Spleen (tissue), 11 donors: ENCODE results near the gene PRND. TPM values are rescaled to one million over a fixed set of nuclear protein-coding genes. Genes with fewer than 3 reads are reported as not detected.
"Not testable (repeated sequence)": the region's sequence is repeated elsewhere in the genome, so short reads cannot be mapped to it uniquely, and the experiment has no call there.

Experiments used
- DNase-seq: peaks from one replicate; pipeline ENCODE4 v3.0.0-alpha.2; 2020
- H3K27ac ChIP-seq, 8 donors: fragments of 200-600 bp; sonication (generic) in 7 of 8; 1 replicate in 4 of 8; 2 replicates in 4 of 8; pipeline versions ENCODE4 v1.5.0 to v1.8.0; 2016 to 2021; ENCODE audit warnings: inconsistent platforms in 4 of 8, mild to moderate bottlenecking in 4 of 8, moderate library complexity in 1 of 8
- H3K27me3 ChIP-seq, 7 donors: fragments of 200-600 bp; sonication (generic) in 6 of 7; replicated peaks in 1 of 7; 1 replicate in 4 of 7; 2 replicates in 3 of 7; pipeline versions ENCODE4 v1.5.0 to v1.8.0; 2016 to 2021; ENCODE audit warnings: inconsistent platforms in 3 of 7, mild to moderate bottlenecking in 1 of 7
- H3K36me3 ChIP-seq, 6 donors: fragments of 200-600 bp; sonication (generic) in 5 of 6; 1 replicate in 4 of 6; 2 replicates in 2 of 6; pipeline versions ENCODE4 v1.5.0 to v1.8.0; 2016 to 2021; ENCODE audit warnings: inconsistent platforms in 2 of 6
- H3K4me1 ChIP-seq, 6 donors: fragments of 200-600 bp; sonication (generic) in 5 of 6; 1 replicate in 3 of 6; 2 replicates in 3 of 6; pipeline versions ENCODE4 v1.5.0 to v1.8.0; 2016 to 2021; ENCODE audit warnings: inconsistent platforms in 3 of 6
- H3K4me3 ChIP-seq, 8 donors: fragments of 200-600 bp; sonication (generic) in 7 of 8; 1 replicate in 4 of 8; 2 replicates in 4 of 8; pipeline versions ENCODE4 v1.5.0 to v1.8.0; 2016 to 2021; ENCODE audit warnings: inconsistent platforms in 4 of 8, mild to moderate bottlenecking in 4 of 8, moderate library complexity in 2 of 8
- H3K9me3 ChIP-seq, 8 donors: fragments of 200-600 bp; sonication (generic) in 7 of 8; 1 replicate in 4 of 8; 2 replicates in 4 of 8; pipeline versions ENCODE4 v1.5.0 to v1.8.0; 2016 to 2021; ENCODE audit warnings: inconsistent platforms in 4 of 8
- POLR2A ChIP-seq, 3 donors: fragments of 450-650 bp; IDR thresholded peaks; one replicate each; pipeline ENCODE4 v1.5.1; 2017; ENCODE audit warnings: antibody characterized with exemption in 3 of 3, mild to moderate bottlenecking in 1 of 3
- POLR2AphosphoS5 ChIP-seq, 3 donors: sonication (generic); formaldehyde crosslinking; IDR thresholded peaks; one replicate each; pipeline ENCODE4 v1.5.1; 2017; ENCODE audit warnings: antibody characterized with exemption in 3 of 3
- WGBS, 5 donors: extraction: QIAGEN DNeasy Blood & Tissue Kit in 3 of 5; methylation state at CpG; one replicate each; pipeline versions ENCODE4 v1.1.5 to v1.1.7; 2013 to 2018; 5-methylcytosine and 5-hydroxymethylcytosine counted together
- intact Hi-C: fragments of 100-400 bp; cut with DNase I; formaldehyde crosslinking; loops from one replicate; pipeline ENCODE4 v1.15.0; 2023; ENCODE audit warnings: low total_unique reads
- polyA plus RNA-seq, 3 donors: library from polyadenylated mRNA; stranded (reverse); fragments of 200-250 nt; gene quantifications; one replicate each; pipeline ENCODE4 v1.2.1, GENCODE V29; 2013
- total RNA-seq, 7 donors: library from RNA; depleted of rRNA in 3 of 7; stranded (reverse); fragments of >200 nt in 3 of 7; fragmentation: NEBNext Ultra II Directional in 4 of 7; extraction: Animal tissue kit (Norgen Biotek cat#: 25700) in 4 of 7; gene quantifications; one replicate each; pipeline versions ENCODE4 v1.1.0 to v1.2.1, GENCODE V29; 2016 to 2021
- TF ChIP-seq, protein P1 (sequence below), 11 experiments: fragments of 200-600 bp in 7 of 11; fragments of 450-650 bp in 4 of 11; sonication (generic) in 4 of 11; IDR thresholded peaks in 8 of 11; conservative IDR thresholded peaks in 3 of 11; 1 replicate in 7 of 11; 2 replicates in 4 of 11; pipeline versions ENCODE4 v1.4.0 to v1.8.0; 2016 to 2021; ENCODE audit warnings: antibody characterized with exemption in 11 of 11, inconsistent platforms in 4 of 11, mild to moderate bottlenecking in 1 of 11
- donor health status: healthy with polysubstance abuse.
- donor health status: DM: no; HTN: no; CAD: no; lungs with moderate emphysema.
- donor health status: DM: no; HTN: no; CAD: no.
- donor health status: Bipolar disorder and iron deficiency.
- donor health status: healthy.
- donor health status: DM: no; HTN: no; CAD: no.
- donor health status: DM: yes; HTN: yes; CAD: no.

Gene PRND
- total and polyA plus RNA-seq, 10 donors, result 0.03 TPM; not detected in 9

DNA sequence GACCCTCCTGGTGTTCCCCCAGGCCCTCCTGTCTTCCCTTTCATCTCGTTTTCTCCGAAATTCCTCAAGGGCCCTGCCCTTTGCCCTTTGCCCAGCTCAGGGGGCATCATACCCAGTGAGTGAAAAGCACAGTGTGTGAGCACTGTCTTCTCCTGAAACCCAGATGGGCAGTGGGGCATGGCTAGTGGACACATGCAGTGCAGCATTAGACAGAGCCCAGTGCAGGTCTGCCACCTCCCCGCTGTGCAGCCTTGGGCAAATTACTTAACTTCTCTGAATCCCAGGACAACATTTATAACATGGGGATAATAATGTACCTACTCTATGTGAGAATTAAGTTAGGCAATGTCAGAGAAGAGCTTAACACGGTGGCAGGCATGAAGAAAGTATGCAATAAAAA lies 1.3 kb downstream of the PRND start:
- 66 to 83% (median 76%) methylated on average over 4 of the region's 4 CpGs for WGBS, 5 donors
- H3K4me3 ChIP-seq, result no peak overlapping the region
- intact Hi-C loops, result no loop called here
- H3K36me3 ChIP-seq, result no peaks in the 10 kb centered on the region
- TF ChIP-seq POLR2AphosphoS5 (IDR thresholded peaks at IDR 0.05), result no peak
- TF ChIP-seq POLR2A (IDR thresholded peaks at IDR 0.05), result no peak
- TF ChIP-seq, protein P1, sequence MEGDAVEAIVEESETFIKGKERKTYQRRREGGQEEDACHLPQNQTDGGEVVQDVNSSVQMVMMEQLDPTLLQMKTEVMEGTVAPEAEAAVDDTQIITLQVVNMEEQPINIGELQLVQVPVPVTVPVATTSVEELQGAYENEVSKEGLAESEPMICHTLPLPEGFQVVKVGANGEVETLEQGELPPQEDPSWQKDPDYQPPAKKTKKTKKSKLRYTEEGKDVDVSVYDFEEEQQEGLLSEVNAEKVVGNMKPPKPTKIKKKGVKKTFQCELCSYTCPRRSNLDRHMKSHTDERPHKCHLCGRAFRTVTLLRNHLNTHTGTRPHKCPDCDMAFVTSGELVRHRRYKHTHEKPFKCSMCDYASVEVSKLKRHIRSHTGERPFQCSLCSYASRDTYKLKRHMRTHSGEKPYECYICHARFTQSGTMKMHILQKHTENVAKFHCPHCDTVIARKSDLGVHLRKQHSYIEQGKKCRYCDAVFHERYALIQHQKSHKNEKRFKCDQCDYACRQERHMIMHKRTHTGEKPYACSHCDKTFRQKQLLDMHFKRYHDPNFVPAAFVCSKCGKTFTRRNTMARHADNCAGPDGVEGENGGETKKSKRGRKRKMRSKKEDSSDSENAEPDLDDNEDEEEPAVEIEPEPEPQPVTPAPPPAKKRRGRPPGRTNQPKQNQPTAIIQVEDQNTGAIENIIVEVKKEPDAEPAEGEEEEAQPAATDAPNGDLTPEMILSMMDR (IDR thresholded peaks at IDR 0.05 in 8 of 11, conservative IDR thresholded peaks at IDR 0.05 in 3 of 11), result no peak
- no peak overlapping the region for H3K27ac ChIP-seq
- no peak for DNase-seq
- H3K9me3 ChIP-seq, result peaks cover 0 to 3% (median 0%) of the 10 kb centered on the region in 8 donors
- no peaks in the 10 kb centered on the region for H3K27me3 ChIP-seq
- H3K4me1 ChIP-seq, result peaks cover 6 to 39% (median 35%) of the 10 kb centered on the region in 6 donors

- intact Hi-C loops, DNase-seq, H3K36me3 ChIP-seq, H3K27me3 ChIP-seq, H3K4me3 ChIP-seq, H3K27ac ChIP-seq, H3K9me3 ChIP-seq: not testable (repeated sequence)
- H3K4me1 ChIP-seq, result peaks cover 6 to 39% (median 35%) of the 10 kb centered on the region in 6 donors
- 79 to 91% (median 88%) methylated on average over 4 of the region's 4 CpGs for whole genome bisulfite sequencing, 5 donors
These were observed 1.8 kb downstream of the PRND start for GRCh38 chr20:4723553-4723952.

DNA sequence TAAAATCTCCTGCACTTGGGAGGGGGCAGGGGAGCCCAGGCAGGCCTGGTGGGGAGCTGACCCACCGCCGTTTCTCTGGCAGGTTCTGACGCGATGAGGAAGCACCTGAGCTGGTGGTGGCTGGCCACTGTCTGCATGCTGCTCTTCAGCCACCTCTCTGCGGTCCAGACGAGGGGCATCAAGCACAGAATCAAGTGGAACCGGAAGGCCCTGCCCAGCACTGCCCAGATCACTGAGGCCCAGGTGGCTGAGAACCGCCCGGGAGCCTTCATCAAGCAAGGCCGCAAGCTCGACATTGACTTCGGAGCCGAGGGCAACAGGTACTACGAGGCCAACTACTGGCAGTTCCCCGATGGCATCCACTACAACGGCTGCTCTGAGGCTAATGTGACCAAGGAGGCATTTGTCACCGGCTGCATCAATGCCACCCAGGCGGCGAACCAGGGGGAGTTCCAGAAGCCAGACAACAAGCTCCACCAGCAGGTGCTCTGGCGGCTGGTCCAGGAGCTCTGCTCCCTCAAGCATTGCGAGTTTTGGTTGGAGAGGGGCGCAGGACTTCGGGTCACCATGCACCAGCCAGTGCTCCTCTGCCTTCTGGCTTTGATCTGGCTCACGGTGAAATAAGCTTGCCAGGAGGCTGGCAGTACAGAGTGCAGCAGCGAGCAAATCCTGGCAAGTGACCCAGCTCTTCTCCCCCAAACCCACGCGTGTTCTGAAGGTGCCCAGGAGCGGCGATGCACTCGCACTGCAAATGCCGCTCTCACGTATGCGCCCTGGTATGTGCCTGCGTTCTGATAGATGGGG lies 3.0 kb downstream of the PRND start:
- Histone ChIP-seq H3K4me3 (no peak overlapping the region), H3K4me1 (peaks cover 6 to 40% (median 33%) of the 10 kb centered on the region in 6 donors), H3K27me3 (no peaks in the 10 kb centered on the region), H3K9me3 (no peaks in the 10 kb centered on the region), H3K27ac (no peak overlapping the region), H3K36me3 (no peaks in the 10 kb centered on the region)
- DNase-seq, result no peak
- TF ChIP-seq POLR2A (IDR thresholded peaks at IDR 0.05) (no peak), POLR2AphosphoS5 (IDR thresholded peaks at IDR 0.05) (no peak)
- TF ChIP-seq, protein P1 (IDR thresholded peaks at IDR 0.05 in 8 of 11, conservative IDR thresholded peaks at IDR 0.05 in 3 of 11), result no peak
- WGBS, 5 donors, result 88 to 95% (median 91%) methylated on average over 19 to 34 of the region's 34 CpGs
- intact Hi-C loops, result no loop called here

DNA sequence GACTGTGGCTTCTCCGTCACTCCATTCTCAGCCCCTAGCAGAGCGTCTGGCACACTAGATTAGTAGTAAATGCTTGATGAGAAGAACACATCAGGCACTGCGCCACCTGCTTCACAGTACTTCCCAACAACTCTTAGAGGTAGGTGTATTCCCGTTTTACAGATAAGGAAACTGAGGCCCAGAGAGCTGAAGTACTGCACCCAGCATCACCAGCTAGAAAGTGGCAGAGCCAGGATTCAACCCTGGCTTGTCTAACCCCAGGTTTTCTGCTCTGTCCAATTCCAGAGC lies 3.5 kb downstream of the PRND start:
- WGBS, 5 donors, result 90 to 100% (median 95%) methylated on average over 4 of the region's 4 CpGs
- H3K27me3 ChIP-seq, result no peaks in the 10 kb centered on the region

More for the DNA sequence above, 3.5 kb downstream of the PRND start:
- no peak for DNase-seq
- no peak for TF ChIP-seq POLR2AphosphoS5 (IDR thresholded peaks at IDR 0.05)
- TF ChIP-seq POLR2A (IDR thresholded peaks at IDR 0.05), result no peak
- TF ChIP-seq, protein P1 (IDR thresholded peaks at IDR 0.05 in 8 of 11, conservative IDR thresholded peaks at IDR 0.05 in 3 of 11), result no peak
- Histone ChIP-seq H3K4me3 (no peak overlapping the region), H3K4me1 (peaks cover 6 to 37% (median 30%) of the 10 kb centered on the region in 6 donors), H3K27ac (no peak overlapping the region), H3K9me3 (no peaks in the 10 kb centered on the region), H3K36me3 (no peaks in the 10 kb centered on the region)
- intact Hi-C loops, result no loop called here
